SH-SY5Y (cell line): Measurements from ENCODE around the gene HSFX1.

Source experiments
- GATA2 ChIP-seq: IDR thresholded peaks from 2 replicates; pipeline ENCODE4 v1.6.1; 2011; ENCODE audit warnings: mild to moderate bottlenecking, low read depth, low read length
- GATA3 ChIP-seq: IDR thresholded peaks from 2 replicates; pipeline ENCODE4 v1.6.1; 2011; ENCODE audit warnings: low read depth, mild to moderate bottlenecking, low read length, moderate library complexity

- TF ChIP-seq GATA2: no peak
- no peak for TF ChIP-seq GATA3
Measured at GRCh38 chrX:149803458-149804062, 29.7 kb downstream of the HSFX1 start.
